Measurements from ENCODE around the gene DSC3.

DNA sequence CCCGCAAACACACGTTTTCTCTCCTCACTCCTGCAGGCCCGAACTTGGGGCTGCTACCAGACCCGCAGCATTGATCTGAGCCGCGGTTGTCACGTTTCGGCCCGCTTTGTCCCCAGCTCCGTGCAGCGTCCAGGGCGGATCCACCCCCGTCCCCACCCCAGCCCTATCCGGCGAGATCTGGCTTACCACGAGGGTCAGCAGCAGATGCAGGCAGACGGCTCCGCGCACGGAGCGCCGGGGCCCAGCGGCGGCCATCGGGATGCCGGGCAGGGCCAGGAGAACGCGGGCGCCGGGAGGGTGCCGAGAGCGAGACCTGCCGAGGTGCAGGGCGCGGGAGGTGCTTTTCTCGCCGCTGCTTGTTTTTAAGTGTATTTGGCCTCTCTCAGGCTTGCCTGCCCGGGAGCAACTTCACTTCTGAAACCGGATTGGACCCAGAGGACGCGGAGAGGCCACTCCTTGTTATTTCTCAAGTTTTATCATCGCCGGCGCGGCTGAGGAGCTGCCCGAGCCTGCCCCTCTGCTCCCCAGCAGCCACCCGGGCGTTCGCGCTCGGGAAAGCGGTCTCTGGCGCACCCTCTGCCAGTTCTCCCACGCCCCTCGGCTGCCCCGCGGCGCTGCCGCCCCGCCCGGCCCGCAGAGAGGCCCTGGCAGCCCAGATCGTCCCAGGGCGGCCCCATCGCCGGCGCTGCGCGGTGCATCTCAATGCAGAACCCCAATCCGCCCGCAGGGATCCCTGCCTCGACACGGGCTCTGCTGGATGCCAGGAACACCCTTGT is at the start of gene DSC3:
- TF ChIP-seq GATA2 (IDR thresholded peaks at IDR 0.05; ENCODE audit: low read depth, low read length) = no peak
- TF ChIP-seq GATA3 (IDR thresholded peaks at IDR 0.05; ENCODE audit: low read depth, low read length) = no peak

Measured in SH-SY5Y (cell line).